SU-DHL-6 (cell line): Measurements from ENCODE around the gene C10orf53.

Source experiments
- H2AFZ ChIP-seq: fragments of 200-600 bp; sonication (generic); 2 replicates; pipeline ENCODE4 v1.6.1; 2014; ENCODE audit warnings: low read depth, mild to moderate bottlenecking, moderate library complexity, mixed read lengths, antibody characterized with exemption, low read length; ENCODE audit not compliant: severe bottlenecking
- H3F3A ChIP-seq: fragments of 200-600 bp; shearing (Covaris generic); 2 replicates; pipeline ENCODE4 v1.6.0; 2016; ENCODE audit warnings: antibody characterized with exemption, mild to moderate bottlenecking; ENCODE audit not compliant: insufficient read depth
- H3K27ac ChIP-seq: fragments of 200-600 bp; sonication (generic); 2 replicates; pipeline ENCODE4 v1.5.1; 2016; ENCODE audit warnings: low read depth, mild to moderate bottlenecking, low read length, moderate library complexity, mixed read lengths
- H3K27me3 ChIP-seq: fragments of 200-600 bp; sonication (generic), shearing (Covaris generic); 2 replicates; pipeline ENCODE4 v1.6.0; 2014; ENCODE audit warnings: mild to moderate bottlenecking, low read length
- H3K36me3 ChIP-seq: fragments of 200-600 bp; sonication (generic); 2 replicates; pipeline ENCODE4 v1.6.1; 2014; ENCODE audit warnings: mild to moderate bottlenecking, low read length, mixed read lengths
- H3K4me2 ChIP-seq: fragments of 300-600, 200-600 bp; shearing (Covaris generic), sonication (generic); 2 replicates; pipeline ENCODE4 v1.6.0; 2014; ENCODE audit warnings: low read length, low read depth, mild to moderate bottlenecking; ENCODE audit not compliant: poor library complexity, severe bottlenecking
- H3K4me3 ChIP-seq: fragments of 200-600 bp; sonication (generic); 2 replicates; pipeline ENCODE4 v1.5.1; 2014; ENCODE audit warnings: antibody characterized with exemption, low read length, mild to moderate bottlenecking, mixed read lengths; ENCODE audit not compliant: insufficient read depth, poor library complexity, severe bottlenecking
- H3K79me2 ChIP-seq: fragments of 200-600 bp; sonication (generic); 2 replicates; pipeline ENCODE4 v1.6.1; 2014; ENCODE audit warnings: mild to moderate bottlenecking, low read length, moderate library complexity; ENCODE audit not compliant: insufficient read depth
- H3K9ac ChIP-seq: fragments of 200-600 bp; sonication (generic); 2 replicates; pipeline ENCODE4 v1.7.0; 2014; ENCODE audit warnings: mild to moderate bottlenecking, low read length
- H3K9me2 ChIP-seq: fragments of 200-600 bp; sonication (generic); replicated peaks from 2 replicates; pipeline ENCODE4 v1.6.1; 2014; ENCODE audit warnings: low read length; ENCODE audit not compliant: insufficient read depth
- H3K9me3 ChIP-seq: fragments of 200-600 bp; sonication (generic); 2 replicates; pipeline ENCODE4 v1.6.1; 2014; ENCODE audit warnings: low read length, mixed read lengths; ENCODE audit not compliant: insufficient read depth
- H4K20me1 ChIP-seq: fragments of 200-600 bp; sonication (generic); 2 replicates; pipeline ENCODE4 v1.6.1; 2014; ENCODE audit warnings: low read depth, mild to moderate bottlenecking, antibody characterized with exemption, low read length, moderate library complexity, mixed read lengths
- EZH2phosphoT487 ChIP-seq: fragments of 200-600 bp; sonication (generic), shearing (Covaris generic); conservative IDR thresholded peaks from 2 replicates; pipeline ENCODE4 v1.6.1; 2018; ENCODE audit warnings: mild to moderate bottlenecking, antibody characterized with exemption, low read length, moderate library complexity, mixed read lengths
- TF ChIP-seq, protein P1 (sequence below): fragments of 200-600 bp; sonication (generic); IDR thresholded peaks from one replicate; pipeline ENCODE4 v1.5.1; 2017; ENCODE audit warnings: antibody characterized with exemption, mild to moderate bottlenecking, low read length, moderate library complexity; ENCODE audit not compliant: insufficient read depth, poor library complexity, severe bottlenecking

C10orf53 gene

DNA sequence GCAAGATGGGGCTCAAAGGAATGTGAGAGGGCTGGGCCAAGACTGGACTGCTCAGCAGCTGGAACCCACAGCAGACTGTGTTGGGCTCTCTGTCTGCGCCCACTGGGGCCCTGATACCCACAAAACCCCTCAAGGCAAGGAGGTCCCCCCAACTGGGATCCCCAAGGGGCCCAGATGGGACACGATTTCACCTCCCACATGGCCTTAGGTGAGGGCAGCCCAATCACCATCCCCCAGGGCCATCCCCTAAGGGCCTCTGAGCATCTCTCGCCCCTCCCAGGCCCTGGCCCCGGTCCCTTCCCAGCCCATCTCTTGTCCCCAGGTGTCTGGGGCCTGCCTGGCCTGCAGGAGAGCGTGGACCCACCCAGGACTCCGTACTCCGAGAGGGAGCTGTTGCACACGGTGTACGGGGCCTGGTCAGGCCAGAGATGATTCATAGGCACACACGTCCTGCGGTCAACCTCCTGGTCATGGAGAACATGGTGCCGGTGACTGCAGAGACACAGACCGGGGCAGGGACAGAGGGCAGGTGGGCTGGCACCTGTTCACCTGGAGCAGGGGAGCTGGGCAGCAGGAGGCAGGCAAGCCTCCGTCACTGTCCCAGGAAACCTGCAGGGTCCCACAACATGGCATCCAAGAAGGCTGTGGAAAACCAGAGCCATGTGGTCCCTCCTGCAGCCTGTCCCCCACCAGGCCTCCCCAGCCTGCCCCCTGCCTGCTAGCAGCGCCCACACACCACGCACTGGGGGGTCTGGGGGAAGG is 61.1 kb downstream of the C10orf53 start:
- Histone ChIP-seq H3K27me3 (no peaks in the 10 kb centered on the region), H3K9me3 (no peaks in the 10 kb centered on the region), H3F3A (no peaks in the 10 kb centered on the region), H3K4me2 (no peak overlapping the region), H3K36me3 (no peaks in the 10 kb centered on the region), H3K4me3 (no peak overlapping the region), H4K20me1 (no peaks in the 10 kb centered on the region), H2AFZ (no peak overlapping the region), H3K79me2 (no peaks in the 10 kb centered on the region), H3K9ac (no peak overlapping the region), H3K27ac (no peak overlapping the region), H3K9me2 (no peaks in the 10 kb centered on the region)
- TF ChIP-seq EZH2phosphoT487, result no peak
- TF ChIP-seq, protein P1, sequence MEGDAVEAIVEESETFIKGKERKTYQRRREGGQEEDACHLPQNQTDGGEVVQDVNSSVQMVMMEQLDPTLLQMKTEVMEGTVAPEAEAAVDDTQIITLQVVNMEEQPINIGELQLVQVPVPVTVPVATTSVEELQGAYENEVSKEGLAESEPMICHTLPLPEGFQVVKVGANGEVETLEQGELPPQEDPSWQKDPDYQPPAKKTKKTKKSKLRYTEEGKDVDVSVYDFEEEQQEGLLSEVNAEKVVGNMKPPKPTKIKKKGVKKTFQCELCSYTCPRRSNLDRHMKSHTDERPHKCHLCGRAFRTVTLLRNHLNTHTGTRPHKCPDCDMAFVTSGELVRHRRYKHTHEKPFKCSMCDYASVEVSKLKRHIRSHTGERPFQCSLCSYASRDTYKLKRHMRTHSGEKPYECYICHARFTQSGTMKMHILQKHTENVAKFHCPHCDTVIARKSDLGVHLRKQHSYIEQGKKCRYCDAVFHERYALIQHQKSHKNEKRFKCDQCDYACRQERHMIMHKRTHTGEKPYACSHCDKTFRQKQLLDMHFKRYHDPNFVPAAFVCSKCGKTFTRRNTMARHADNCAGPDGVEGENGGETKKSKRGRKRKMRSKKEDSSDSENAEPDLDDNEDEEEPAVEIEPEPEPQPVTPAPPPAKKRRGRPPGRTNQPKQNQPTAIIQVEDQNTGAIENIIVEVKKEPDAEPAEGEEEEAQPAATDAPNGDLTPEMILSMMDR, result no peak

DNA sequence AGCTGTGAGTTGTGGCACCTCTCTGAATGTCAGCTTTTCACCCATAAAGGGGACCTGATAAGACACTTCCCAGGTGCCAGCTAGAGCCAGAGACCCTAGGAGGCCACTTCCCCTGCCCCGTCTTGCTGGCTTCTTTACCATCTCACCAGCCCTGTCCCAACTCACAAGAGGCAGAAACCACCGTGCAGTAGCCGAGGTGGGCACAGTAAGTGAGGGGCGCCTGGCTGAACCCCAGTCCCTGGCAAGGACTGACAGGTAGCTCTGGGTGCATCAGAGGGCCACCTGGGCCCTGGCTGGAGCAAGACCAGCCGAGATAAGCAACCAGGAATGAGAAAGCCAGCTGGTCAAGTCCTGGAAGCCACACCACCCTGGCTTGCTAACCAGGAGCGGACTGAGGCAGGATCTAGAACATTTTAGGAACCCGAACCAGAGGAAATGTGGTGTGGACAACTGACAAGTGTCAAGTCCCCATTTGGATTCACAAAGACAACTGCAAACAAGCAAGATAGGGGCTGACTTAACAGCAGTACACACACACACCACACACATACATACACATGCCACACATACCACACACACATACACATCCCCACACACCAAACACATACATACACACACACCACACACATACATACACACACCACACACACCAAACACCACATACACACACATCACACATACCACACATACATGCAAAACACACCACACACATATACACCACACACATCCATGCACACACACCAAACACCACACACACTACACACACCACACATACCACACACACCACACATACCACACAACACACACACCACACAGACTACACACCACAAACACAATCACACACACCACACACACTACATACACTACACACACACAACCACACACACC is 61.9 kb downstream of the C10orf53 start:
- Histone ChIP-seq H3K4me3 (no peak overlapping the region), H3K9me3 (no peaks in the 10 kb centered on the region), H2AFZ (no peak overlapping the region), H3K79me2 (no peaks in the 10 kb centered on the region), H4K20me1 (no peaks in the 10 kb centered on the region), H3K27ac (no peak overlapping the region), H3K9ac (no peak overlapping the region), H3K36me3 (no peaks in the 10 kb centered on the region), H3K4me2 (no peak overlapping the region), H3K27me3 (no peaks in the 10 kb centered on the region), H3K9me2 (no peaks in the 10 kb centered on the region), H3F3A (no peaks in the 10 kb centered on the region)
- TF ChIP-seq, protein P1, result no peak
- TF ChIP-seq EZH2phosphoT487, result no peak

DNA sequence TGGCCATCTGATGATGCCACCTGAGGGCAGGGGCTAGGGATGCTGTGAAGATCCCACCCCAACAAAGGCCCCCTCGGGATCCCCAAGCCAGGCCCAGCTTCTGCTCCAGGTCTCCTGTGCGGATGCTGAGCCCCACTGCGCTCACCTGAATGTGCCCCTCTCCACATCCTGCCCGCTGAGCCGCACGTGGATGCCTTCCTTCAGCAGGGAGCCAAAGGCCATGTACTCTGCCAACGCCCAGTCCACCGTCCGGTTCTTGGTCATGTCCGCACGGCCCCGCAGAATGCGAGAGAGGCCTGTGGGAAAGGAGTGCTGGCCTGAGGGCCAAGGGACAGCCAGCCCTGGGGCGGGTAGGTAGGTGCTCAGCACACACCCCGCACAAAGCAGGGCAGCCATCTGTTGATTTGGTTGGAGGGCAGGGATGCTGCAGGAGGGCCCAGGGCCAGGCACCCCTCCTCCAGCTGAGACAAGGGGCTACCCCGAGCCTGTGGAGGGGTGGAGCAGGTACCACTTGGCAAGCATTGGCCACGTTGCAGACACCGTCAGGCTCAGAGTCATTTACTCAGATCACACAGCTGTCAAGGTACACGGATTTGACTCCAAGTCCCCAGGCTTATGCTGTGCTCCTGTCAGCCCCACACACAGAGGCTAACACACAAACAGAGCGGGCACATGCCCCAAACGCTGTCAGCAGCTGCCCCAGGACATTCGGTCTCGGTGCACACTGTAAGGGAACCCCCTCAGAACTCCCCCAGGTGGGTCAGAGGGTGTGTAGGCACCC is 63.4 kb downstream of the C10orf53 start:
- H4K20me1 ChIP-seq, result no peaks in the 10 kb centered on the region
- H3F3A ChIP-seq, result no peaks in the 10 kb centered on the region
- H3K27me3 ChIP-seq, result no peaks in the 10 kb centered on the region
- H3K36me3 ChIP-seq, result no peaks in the 10 kb centered on the region
- H3K9ac ChIP-seq, result no peak overlapping the region
- no peak overlapping the region for H3K4me3 ChIP-seq
- no peaks in the 10 kb centered on the region for H3K79me2 ChIP-seq
- H3K27ac ChIP-seq, result no peak overlapping the region
- no peaks in the 10 kb centered on the region for H3K9me3 ChIP-seq
- no peak overlapping the region for H2AFZ ChIP-seq
- no peak overlapping the region for H3K4me2 ChIP-seq
- no peaks in the 10 kb centered on the region for H3K9me2 ChIP-seq
- TF ChIP-seq, protein P1, result no peak
- TF ChIP-seq EZH2phosphoT487, result no peak
